ENCODE results near the gene PPFIBP1. TPM values are rescaled to one million over a fixed set of nuclear protein-coding genes. Genes with fewer than 3 reads are reported as not detected.

PPFIBP1 gene
- polyA plus RNA-seq, 1 donor (not counting 4 experiments of a cell fraction or from before 2014, with no cell fraction given): 83.5 TPM

GRCh38 chr12:27534765-27535161 is 10.8 kb downstream of the PPFIBP1 start:
- Histone ChIP-seq H3K4me3 (ENCODE audit: control insufficient read depth in 2 of 3, extremely low read depth in 1 of 3, insufficient read depth in 2 of 3, low read depth in 1 of 3, low read length in 3 of 3) (no peak overlapping the region), H4K20me1 (ENCODE audit: control insufficient read depth, extremely low read depth, insufficient read depth, low read length) (peaks cover 2% of the 10 kb centered on the region), H3K36me3 (ENCODE audit: control insufficient read depth in 2 of 2, extremely low read depth in 1 of 2, insufficient read depth in 2 of 2, low read length in 2 of 2) (peaks cover 0 to 2% of the 10 kb centered on the region in 2 experiments), H2AFZ (ENCODE audit: control insufficient read depth, low read length) (no peak overlapping the region), H3K27ac (ENCODE audit: control insufficient read depth, insufficient read depth, low read length) (no peak overlapping the region), H3K4me2 (ENCODE audit: control insufficient read depth, extremely low read depth, insufficient read depth, low read depth, low read length) (no peak overlapping the region), H3K9ac (ENCODE audit: control insufficient read depth, extremely low read depth, insufficient read depth, low read length) (no peak overlapping the region), H3K9me3 (ENCODE audit: control insufficient read depth, low read depth, low read length) (no peaks in the 10 kb centered on the region), H3K27me3 (ENCODE audit: control insufficient read depth, extremely low read depth, insufficient read depth, low read length) (no peaks in the 10 kb centered on the region), H3K79me2 (ENCODE audit: control insufficient read depth, insufficient read depth, low read length) (peaks cover 99% of the 10 kb centered on the region), H3K9me1 (ENCODE audit: control insufficient read depth, extremely low read depth, insufficient read depth, low read length) (peaks cover 3% of the 10 kb centered on the region), H3K4me1 (ENCODE audit: control insufficient read depth, extremely low read depth, insufficient read depth, low read length) (peaks cover 21% of the 10 kb centered on the region)
- TF ChIP-seq, protein P1, sequence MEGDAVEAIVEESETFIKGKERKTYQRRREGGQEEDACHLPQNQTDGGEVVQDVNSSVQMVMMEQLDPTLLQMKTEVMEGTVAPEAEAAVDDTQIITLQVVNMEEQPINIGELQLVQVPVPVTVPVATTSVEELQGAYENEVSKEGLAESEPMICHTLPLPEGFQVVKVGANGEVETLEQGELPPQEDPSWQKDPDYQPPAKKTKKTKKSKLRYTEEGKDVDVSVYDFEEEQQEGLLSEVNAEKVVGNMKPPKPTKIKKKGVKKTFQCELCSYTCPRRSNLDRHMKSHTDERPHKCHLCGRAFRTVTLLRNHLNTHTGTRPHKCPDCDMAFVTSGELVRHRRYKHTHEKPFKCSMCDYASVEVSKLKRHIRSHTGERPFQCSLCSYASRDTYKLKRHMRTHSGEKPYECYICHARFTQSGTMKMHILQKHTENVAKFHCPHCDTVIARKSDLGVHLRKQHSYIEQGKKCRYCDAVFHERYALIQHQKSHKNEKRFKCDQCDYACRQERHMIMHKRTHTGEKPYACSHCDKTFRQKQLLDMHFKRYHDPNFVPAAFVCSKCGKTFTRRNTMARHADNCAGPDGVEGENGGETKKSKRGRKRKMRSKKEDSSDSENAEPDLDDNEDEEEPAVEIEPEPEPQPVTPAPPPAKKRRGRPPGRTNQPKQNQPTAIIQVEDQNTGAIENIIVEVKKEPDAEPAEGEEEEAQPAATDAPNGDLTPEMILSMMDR (optimal IDR thresholded peaks at IDR 0.05 in 1 of 3, IDR thresholded peaks at IDR 0.05 in 1 of 3, conservative IDR thresholded peaks at IDR 0.05 in 1 of 3; ENCODE audit: extremely low read depth in 1 of 3, insufficient read depth in 2 of 3, low read length in 3 of 3): no peak
- no peak for TF ChIP-seq EZH2 (IDR thresholded peaks at IDR 0.05; ENCODE audit: low read length)
- dilution Hi-C loops (cut with MboI; ENCODE audit: extremely low pct_ligation_motif_present, low sequenced_read_pairs): no loop called here
- DNase-seq (ENCODE audit: low read depth, low spot score) (no peak), FAIRE-seq (no peak)

DNA sequence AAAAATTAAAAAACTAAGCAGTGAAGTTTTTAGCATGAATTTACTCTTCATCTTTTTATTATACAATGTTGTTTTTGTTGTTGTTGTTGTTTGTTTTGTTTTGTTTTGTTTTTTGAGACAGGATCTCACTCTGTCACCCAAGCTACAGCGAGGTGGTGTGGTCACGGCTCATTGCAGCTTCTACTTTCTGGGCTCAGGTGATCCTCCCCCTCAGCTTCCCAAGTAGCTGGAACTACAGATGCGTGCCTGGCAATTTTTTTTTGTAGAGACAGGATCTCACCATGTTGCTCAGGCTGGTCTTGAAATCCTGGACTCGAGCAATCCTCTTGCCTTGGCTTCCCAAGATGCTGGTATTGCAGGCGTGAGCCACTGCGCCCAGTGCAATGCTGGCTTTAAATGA is 11.3 kb downstream of the PPFIBP1 start:
- Histone ChIP-seq H2AFZ (ENCODE audit: control insufficient read depth, low read length) (no peak overlapping the region), H3K27me3 (ENCODE audit: control insufficient read depth, extremely low read depth, insufficient read depth, low read length) (no peaks in the 10 kb centered on the region)

More for the DNA sequence above, 11.3 kb downstream of the PPFIBP1 start:
- peaks cover 3% of the 10 kb centered on the region for H3K9me1 ChIP-seq (ENCODE audit: control insufficient read depth, extremely low read depth, insufficient read depth, low read length)
- H3K9me3 ChIP-seq (ENCODE audit: control insufficient read depth, low read depth, low read length): no peaks in the 10 kb centered on the region
- peaks cover 0 to 2% of the 10 kb centered on the region in 2 experiments for H3K36me3 ChIP-seq (ENCODE audit: control insufficient read depth in 2 of 2, extremely low read depth in 1 of 2, insufficient read depth in 2 of 2, low read length in 2 of 2)
- H3K79me2 ChIP-seq (ENCODE audit: control insufficient read depth, insufficient read depth, low read length): peaks cover 98% of the 10 kb centered on the region
- peaks cover 24% of the 10 kb centered on the region for H3K4me1 ChIP-seq (ENCODE audit: control insufficient read depth, extremely low read depth, insufficient read depth, low read length)
- no peak overlapping the region for H3K4me3 ChIP-seq (ENCODE audit: control insufficient read depth in 2 of 3, extremely low read depth in 1 of 3, insufficient read depth in 2 of 3, low read depth in 1 of 3, low read length in 3 of 3)
- no peak for TF ChIP-seq EZH2 (IDR thresholded peaks at IDR 0.05; ENCODE audit: low read length)
- TF ChIP-seq, protein P1 (optimal IDR thresholded peaks at IDR 0.05 in 1 of 3, IDR thresholded peaks at IDR 0.05 in 1 of 3, conservative IDR thresholded peaks at IDR 0.05 in 1 of 3; ENCODE audit: extremely low read depth in 1 of 3, insufficient read depth in 2 of 3, low read length in 3 of 3): no peak
- no peak overlapping the region for H3K27ac ChIP-seq (ENCODE audit: control insufficient read depth, insufficient read depth, low read length)
- DNase-seq (ENCODE audit: low read depth, low spot score) (no peak), FAIRE-seq (no peak)
- dilution Hi-C loops (cut with MboI; ENCODE audit: extremely low pct_ligation_motif_present, low sequenced_read_pairs): no loop called here
- H3K9ac ChIP-seq (ENCODE audit: control insufficient read depth, extremely low read depth, insufficient read depth, low read length): no peak overlapping the region
- no peak overlapping the region for H3K4me2 ChIP-seq (ENCODE audit: control insufficient read depth, extremely low read depth, insufficient read depth, low read depth, low read length)
- peaks cover 2% of the 10 kb centered on the region for H4K20me1 ChIP-seq (ENCODE audit: control insufficient read depth, extremely low read depth, insufficient read depth, low read length)
